Pancreas (tissue), 10 donors: ENCODE measurements around the gene SCOC. TPM values are rescaled to one million over a fixed set of nuclear protein-coding genes. Genes with fewer than 3 reads are reported as not detected.

Source experiments
- ATAC-seq, 4 donors: fragments of 200-7000 bp; cut with Tn5 transposase; one replicate each; pipeline versions ENCODE4 v1.8.0 to v1.9.1; 2020; ENCODE audit warnings: mild to moderate bottlenecking in 4 of 4, moderate library complexity in 4 of 4
- DNase-seq, 6 donors: peaks; one replicate each; pipeline ENCODE4 v3.0.0-alpha.2; 2020
- FAIRE-seq: peaks from 2 replicates; lab custom pipeline; 2012; peaks lifted over from hg19 to GRCh38; lab: Jason Lieb, UNC
- H3K27ac ChIP-seq, 4 donors: fragments of 200-600 bp; sonication (generic); 1 replicate in 3 of 4; 2 replicates in 1 of 4; pipeline versions ENCODE4 v1.5.0 to v1.8.0; 2020
- H3K27me3 ChIP-seq, 4 donors: fragments of 200-600 bp; one replicate each; pipeline ENCODE4 v1.8.0; 2021
- H3K36me3 ChIP-seq, 3 donors: fragments of 200-600 bp; sonication (generic) in 1 of 3; one replicate each; pipeline versions ENCODE4 v1.5.0 to v1.8.0; 2020 to 2021
- H3K4me1 ChIP-seq, 3 donors: fragments of 200-600 bp; one replicate each; pipeline ENCODE4 v1.8.0; 2021
- H3K4me3 ChIP-seq, 4 donors: fragments of 200-600 bp; sonication (generic) in 2 of 4; one replicate each; pipeline versions ENCODE4 v1.5.0 to v1.8.0; 2020 to 2021
- H3K9me3 ChIP-seq, 4 donors: fragments of 200-600 bp; one replicate each; pipeline ENCODE4 v1.8.0; 2021
- CTCF ChIP-seq, 4 donors: fragments of 200-600 bp; sonication (generic) in 3 of 4; IDR thresholded peaks; one replicate each; pipeline versions ENCODE4 v1.5.0 to v1.8.0; 2021; ENCODE audit warnings: antibody characterized with exemption in 4 of 4
- WGBS, 2 donors: extraction: QIAGEN DNeasy Blood & Tissue Kit; methylation state at CpG; one replicate each; pipeline ENCODE4 v1.1.7; 2013; 5-methylcytosine and 5-hydroxymethylcytosine counted together
- intact Hi-C, 3 donors: fragments of 100-400 bp; cut with DNase I; formaldehyde crosslinking; loops; one replicate each; pipeline versions ENCODE4 v1.11.1 to v1.14.2; 2022
- polyA plus RNA-seq, 2 donors: library from polyadenylated mRNA; stranded (reverse); fragments of 200-250 nt; gene quantifications; one replicate each; pipeline ENCODE4 v1.2.3, GENCODE V29; 2013
- total RNA-seq, 6 donors: library from RNA; stranded (reverse); fragmentation: NEBNext Ultra II Directional in 4 of 6; extraction: Animal tissue kit (Norgen Biotek cat#: 25700) in 4 of 6; gene quantifications; one replicate each; pipeline versions ENCODE4 v1.2.1 to v1.2.4, GENCODE V29; 2021 to 2023
- donor health status: healthy with polysubstance abuse.
- donor health status: DM: no; HTN: no; CAD: no; lungs with moderate emphysema.
- donor health status: DM: no; HTN: no; CAD: no.
- donor health status: control.
- donor health status: control.
- donor health status: Bipolar disorder and iron deficiency.
- donor health status: DM: yes; HTN: yes; CAD: no.
- donor health status: DM: no; HTN: no; CAD: no.
- donor health status: DM: no; HTN: no; CAD: no.
- donor health status: DM: yes; HTN: yes; CAD: no.

The SCOC gene
- total and polyA plus RNA-seq, 8 donors = 19.4 to 62.5 (median 35.4) TPM

- intact Hi-C loops = no loop called here
- ATAC-seq (no peak), FAIRE-seq (no peak), DNase-seq (no peak)
- Histone ChIP-seq H3K4me3 (no peak overlapping the region), H3K27ac (no peak overlapping the region), H3K9me3 (no peaks in the 10 kb centered on the region), H3K27me3 (no peaks in the 10 kb centered on the region), H3K36me3 (no peaks in the 10 kb centered on the region), H3K4me1 (peaks cover 0 to 3% (median 0%) of the 10 kb centered on the region in 3 donors)
- TF ChIP-seq CTCF (IDR thresholded peaks at IDR 0.05) = no peak
- WGBS, 2 donors = 0% methylated on average over 1 of the region's 1 CpG
These were observed 15.2 kb upstream of the SCOC start for GRCh38 chr4:140358281-140358680.

- peaks cover 0 to 3% (median 0%) of the 10 kb centered on the region in 3 donors for H3K4me1 ChIP-seq
- no peaks in the 10 kb centered on the region for H3K36me3 ChIP-seq
- DNase-seq = peak in 5 of 6 donors; percentile 56 to 85 (median 79)
- ATAC-seq = peak; percentile 94 to 98 (median 96)
- no peaks in the 10 kb centered on the region for H3K27me3 ChIP-seq
- FAIRE-seq = peak; percentile 26
- whole genome bisulfite sequencing, 2 donors = 30 to 38% methylated on average over 7 of the region's 7 CpGs
- intact Hi-C loops = loop anchor here in 1 of 3 donors (10.0 kb wide), 1 partner anchor 255 kb away; no protein-coding TSS in a partner anchor
- H3K4me3 ChIP-seq = no peak overlapping the region
- H3K9me3 ChIP-seq = no peaks in the 10 kb centered on the region
- TF ChIP-seq CTCF (IDR thresholded peaks at IDR 0.05) = peak; percentile 60 to 88 (median 76)
- no peak overlapping the region for H3K27ac ChIP-seq
These were observed 13.7 kb upstream of the SCOC start for GRCh38 chr4:140359562-140360427.

GRCh38 chr4:140361099-140361498 is 12.3 kb upstream of the SCOC start:
- ATAC-seq = no peak
- Histone ChIP-seq H3K36me3 (no peaks in the 10 kb centered on the region), H3K27ac (no peak overlapping the region), H3K4me3 (no peak overlapping the region), H3K27me3 (no peaks in the 10 kb centered on the region), H3K4me1 (peaks cover 0 to 3% (median 0%) of the 10 kb centered on the region in 3 donors), H3K9me3 (no peaks in the 10 kb centered on the region)
- no peak for FAIRE-seq
- WGBS, 2 donors = 84 to 89% methylated on average over 4 of the region's 4 CpGs
- no peak for TF ChIP-seq CTCF (IDR thresholded peaks at IDR 0.05)
- intact Hi-C loops = loop anchor here in 1 of 3 donors (10.0 kb wide), 1 partner anchor 254 kb away; no protein-coding TSS in a partner anchor
- DNase-seq = no peak

GRCh38 chr4:140363051-140363450 is 10.4 kb upstream of the SCOC start:
- peaks cover 0 to under 1% (median 0%) of the 10 kb centered on the region in 3 donors for H3K4me1 ChIP-seq
- TF ChIP-seq CTCF (IDR thresholded peaks at IDR 0.05) = no peak
- no peak for ATAC-seq
- no peak for FAIRE-seq
- H3K36me3 ChIP-seq = no peaks in the 10 kb centered on the region
- WGBS, 2 donors = 75 to 76% methylated on average over 3 of the region's 3 CpGs
- H3K9me3 ChIP-seq = no peaks in the 10 kb centered on the region
- intact Hi-C loops = loop anchor here in 1 of 3 donors (10.0 kb wide), 1 partner anchor 252 kb away; no protein-coding TSS in a partner anchor
- H3K27me3 ChIP-seq = no peaks in the 10 kb centered on the region
- no peak overlapping the region for H3K4me3 ChIP-seq
- H3K27ac ChIP-seq = no peak overlapping the region
- no peak for DNase-seq
